Uterus (tissue), 2 donors: ENCODE results near the gene CRLF1.

ENCODE experiments used
- CTCF ChIP-seq, 4 experiments: fragments of 200-600 bp in 2 of 4; fragments of 450-650 bp in 2 of 4; sonication (generic) in 2 of 4; IDR thresholded peaks; one replicate each; pipeline ENCODE4 v1.5.1; 2016 to 2019; ENCODE audit warnings: antibody characterized with exemption in 4 of 4, mild to moderate bottlenecking in 2 of 4, moderate library complexity in 1 of 4
- POLR2A ChIP-seq, 2 donors: fragments of 450-650 bp; IDR thresholded peaks; one replicate each; pipeline ENCODE4 v1.6.1; 2016; ENCODE audit warnings: antibody characterized with exemption in 2 of 2, mild to moderate bottlenecking in 1 of 2, moderate library complexity in 1 of 2

- TF ChIP-seq CTCF (IDR thresholded peaks at IDR 0.05) (no peak), POLR2A (IDR thresholded peaks at IDR 0.05) (no peak)
These were observed 3.2 kb downstream of the CRLF1 start for GRCh38 chr19:18603255-18603957.
